ENCODE data around the gene ABCB11.
"Not testable (repeated sequence)": the region's sequence is repeated elsewhere in the genome, so short reads cannot be mapped to it uniquely, and the experiment has no call there.

The ABCB11 gene

DNA sequence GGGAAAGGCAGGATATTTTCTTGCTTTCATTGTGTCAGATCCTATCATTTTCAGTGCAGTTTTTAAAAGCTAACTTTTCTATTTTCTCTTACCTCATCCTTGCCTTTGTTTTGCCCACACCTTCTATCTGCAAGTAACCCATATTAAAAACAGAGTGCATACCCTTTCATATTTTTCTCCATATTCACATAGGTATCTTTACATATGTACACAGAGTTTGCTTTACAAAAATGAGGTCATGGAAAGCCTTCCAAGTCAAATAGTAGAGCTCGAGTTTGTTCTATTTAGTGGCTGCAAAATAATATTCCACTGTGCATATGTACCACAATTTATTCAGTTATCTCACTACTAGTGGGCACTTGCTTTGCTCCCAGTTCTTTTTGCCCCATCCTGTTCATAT is 34.3 kb upstream of the ABCB11 start:
- H3K4me3 ChIP-seq (replicated peaks in 1 of 2; ENCODE audit: low read depth in 2 of 2, low read length in 2 of 2) = no peak overlapping the region
- no peak for DNase-seq (ENCODE audit: low read depth in 2 of 2)
- TF ChIP-seq CTCF (IDR thresholded peaks at IDR 0.05; ENCODE audit: low read depth, low read length) = no peak

DNA sequence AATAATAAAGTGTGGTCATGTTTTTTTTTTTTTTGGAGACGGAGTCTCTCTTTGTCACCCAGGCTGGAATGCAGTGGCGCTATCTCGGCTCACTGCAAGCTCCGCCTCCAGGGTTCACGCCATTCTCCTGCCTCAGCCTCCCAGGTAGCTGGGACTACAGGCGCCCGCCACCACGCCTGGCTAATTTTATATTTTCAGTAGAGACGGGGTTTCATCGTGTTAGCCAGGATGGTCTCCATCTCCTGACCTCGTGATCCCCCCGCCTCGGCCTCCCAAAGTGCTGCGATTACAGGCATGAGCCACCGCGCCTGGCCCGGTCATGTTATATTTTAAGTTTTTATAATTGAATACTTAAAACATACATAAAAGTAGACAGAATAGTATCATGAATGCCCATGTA is 33.1 kb upstream of the ABCB11 start:
- H3K4me3 ChIP-seq (replicated peaks in 1 of 2; ENCODE audit: low read depth in 2 of 2, low read length in 2 of 2) = not testable (repeated sequence)

GRCh38 chr2:169054575-169054974 is 23.5 kb upstream of the ABCB11 start:
- not testable (repeated sequence) for DNase-seq (ENCODE audit: low read depth in 2 of 2); H3K4me3 ChIP-seq (replicated peaks in 1 of 2; ENCODE audit: low read depth in 2 of 2, low read length in 2 of 2)

More for the DNA sequence above, 33.1 kb upstream of the ABCB11 start:
- not testable (repeated sequence) for DNase-seq (ENCODE audit: low read depth in 2 of 2)

GRCh38 chr2:169050476-169051240 is 19.5 kb upstream of the ABCB11 start:
- DNase-seq (ENCODE audit: low read depth in 2 of 2) = peak in 1 of 2 donors; percentile 85
- TF ChIP-seq CTCF (IDR thresholded peaks at IDR 0.05; ENCODE audit: low read depth, low read length) = no peak
- no peak overlapping the region for H3K4me3 ChIP-seq (replicated peaks in 1 of 2; ENCODE audit: low read depth in 2 of 2, low read length in 2 of 2)

DNA sequence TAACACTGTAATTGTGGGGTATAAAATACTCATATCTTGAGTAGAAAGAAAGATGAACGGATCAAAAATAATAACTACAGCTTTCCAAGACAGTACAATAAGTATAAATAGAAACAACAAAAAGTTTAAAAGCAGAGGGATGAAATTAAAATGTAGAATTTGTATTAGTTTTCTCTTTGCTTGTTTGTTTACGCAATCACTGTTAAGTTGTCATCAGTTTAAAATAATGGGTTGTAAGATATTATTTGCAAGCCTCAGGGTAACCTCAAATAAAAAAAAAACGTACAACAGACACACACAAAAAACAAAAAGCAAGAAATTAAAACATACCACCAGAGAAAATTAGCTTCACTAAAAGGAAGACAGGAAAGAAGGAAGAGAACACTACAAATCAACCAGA is 18.0 kb upstream of the ABCB11 start:
- DNase-seq (ENCODE audit: low read depth in 2 of 2) = no peak
- TF ChIP-seq CTCF (IDR thresholded peaks at IDR 0.05; ENCODE audit: low read depth, low read length) = no peak
- H3K4me3 ChIP-seq (replicated peaks in 1 of 2; ENCODE audit: low read depth in 2 of 2, low read length in 2 of 2) = no peak overlapping the region

DNA sequence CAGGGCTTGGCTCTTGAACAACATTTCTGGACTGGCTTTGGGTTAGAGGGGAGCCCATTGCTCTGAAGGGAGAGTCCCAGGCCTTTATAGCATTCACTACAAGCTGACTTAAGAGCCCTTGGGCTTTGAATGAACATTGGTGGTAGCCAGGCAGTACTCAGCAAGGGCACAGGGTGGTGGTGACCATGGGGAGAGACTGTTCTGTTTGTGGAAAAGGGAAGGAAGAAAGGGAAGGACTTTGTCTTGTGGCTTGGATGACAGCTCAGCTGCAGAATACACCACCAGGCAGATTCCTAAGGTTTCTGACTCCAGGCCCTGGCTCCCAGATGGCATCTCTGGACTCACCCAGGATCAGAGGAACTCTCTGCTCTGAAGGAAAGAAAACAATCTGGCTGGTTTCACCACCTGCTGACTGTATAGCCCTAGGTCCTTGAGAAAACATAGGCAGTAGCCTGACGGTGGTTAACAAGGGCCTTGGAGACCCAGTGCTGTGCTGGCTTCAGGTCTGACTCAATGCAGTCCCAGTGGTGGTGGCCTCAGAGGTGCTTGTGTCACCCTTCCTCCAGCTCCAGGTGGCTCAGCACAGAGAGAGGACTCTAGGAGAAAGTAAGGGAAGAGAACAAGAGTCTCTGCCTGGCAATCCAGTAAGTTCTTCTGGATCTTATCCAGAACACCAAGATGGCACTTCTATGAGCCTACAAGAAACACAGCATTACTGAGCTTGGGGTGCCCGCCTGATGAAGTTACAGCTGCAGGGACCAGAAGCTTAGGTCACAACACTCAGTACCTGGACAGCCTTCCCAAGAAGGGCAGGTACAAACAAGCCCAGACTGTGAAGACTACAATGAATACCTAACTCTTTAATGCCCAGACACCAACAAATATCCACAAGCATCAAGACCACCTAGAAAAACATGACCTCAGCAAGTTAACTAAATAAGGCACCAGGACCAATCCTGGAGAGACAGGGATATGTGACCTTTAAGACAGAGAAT is 16.4 kb upstream of the ABCB11 start:
- no peak for DNase-seq (ENCODE audit: low read depth in 2 of 2)
- H3K4me3 ChIP-seq (replicated peaks in 1 of 2; ENCODE audit: low read depth in 2 of 2, low read length in 2 of 2) = no peak overlapping the region
- TF ChIP-seq CTCF (IDR thresholded peaks at IDR 0.05; ENCODE audit: low read depth, low read length) = no peak

GRCh38 chr2:169046440-169047151 is 15.5 kb upstream of the ABCB11 start:
- TF ChIP-seq CTCF (IDR thresholded peaks at IDR 0.05; ENCODE audit: low read depth, low read length) = no peak
- DNase-seq (ENCODE audit: low read depth in 2 of 2) = peak in 1 of 2 donors; percentile 37

More at GRCh38 chr2:169046440-169047151, 15.5 kb upstream of the ABCB11 start:
- no peak overlapping the region for H3K4me3 ChIP-seq (replicated peaks in 1 of 2; ENCODE audit: low read depth in 2 of 2, low read length in 2 of 2)
